ENCODE measurements around the gene MYOM3.

The MYOM3 gene

DNA sequence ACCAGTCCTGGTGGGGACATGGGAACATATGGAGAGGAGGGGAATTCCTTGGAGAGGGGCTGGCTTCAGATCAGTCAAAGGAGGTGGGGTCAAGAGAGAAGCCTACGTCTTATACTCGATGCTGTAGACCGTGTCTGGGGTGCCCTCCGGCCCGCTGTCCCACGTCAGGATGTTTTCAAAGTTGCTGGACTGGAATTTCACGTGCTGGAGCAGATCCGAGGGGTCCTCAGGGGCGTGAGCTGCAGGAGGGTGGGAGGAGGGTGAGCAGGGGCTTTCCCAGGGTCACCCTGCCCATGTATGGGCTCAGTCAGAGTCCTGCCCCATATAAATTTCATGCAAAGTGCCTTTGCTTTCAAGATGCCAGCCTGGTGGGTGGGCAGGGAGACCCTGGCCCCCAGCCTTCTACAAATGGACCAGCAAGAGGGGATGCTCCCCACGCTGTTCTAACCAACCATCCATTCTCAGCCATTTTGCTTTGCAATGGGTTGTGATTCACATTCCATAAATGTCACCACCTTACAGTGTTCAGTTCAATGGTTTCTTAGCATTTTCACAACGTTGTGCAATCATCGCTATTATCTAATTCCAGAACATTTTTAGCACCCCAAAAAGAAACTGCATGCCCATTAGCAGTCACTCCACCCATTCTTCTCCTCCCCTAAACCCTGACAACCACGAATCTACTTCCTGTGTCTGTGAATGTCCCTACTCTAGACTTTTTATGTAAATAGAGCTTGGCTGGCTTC lies 26.7 kb upstream of the MYOM3 start:
- no peak for DNase-seq (ENCODE audit: low read depth)

DNA sequence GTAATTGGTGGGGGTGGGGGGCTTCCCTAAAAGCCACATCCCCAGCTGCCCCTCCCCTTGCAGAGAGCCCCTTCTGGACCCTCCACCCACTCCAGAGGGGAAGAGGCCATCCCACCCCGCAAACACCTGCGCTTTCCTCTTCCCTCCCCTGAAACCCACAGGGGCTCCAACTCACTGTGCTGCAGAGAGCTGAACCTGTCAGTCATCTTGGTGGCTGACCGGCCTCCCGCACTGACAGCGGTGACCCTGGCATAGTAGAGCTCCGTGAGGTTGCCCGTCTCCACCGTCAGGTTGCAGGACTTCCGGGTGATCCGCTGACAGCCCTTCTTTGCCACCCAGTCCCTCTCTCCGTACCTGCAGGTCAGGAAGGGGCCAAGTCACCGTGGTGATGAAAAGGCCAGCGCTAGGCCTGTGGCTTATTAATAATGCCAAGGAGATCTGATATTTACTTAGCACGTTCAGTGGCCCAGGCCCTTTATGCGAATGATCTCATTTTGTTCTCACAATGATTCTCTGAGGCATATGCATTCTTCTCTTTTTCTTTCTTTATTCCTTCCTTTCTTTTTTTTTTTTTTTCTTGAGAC lies 25.1 kb upstream of the MYOM3 start:
- DNase-seq (ENCODE audit: low read depth), result no peak

DNA sequence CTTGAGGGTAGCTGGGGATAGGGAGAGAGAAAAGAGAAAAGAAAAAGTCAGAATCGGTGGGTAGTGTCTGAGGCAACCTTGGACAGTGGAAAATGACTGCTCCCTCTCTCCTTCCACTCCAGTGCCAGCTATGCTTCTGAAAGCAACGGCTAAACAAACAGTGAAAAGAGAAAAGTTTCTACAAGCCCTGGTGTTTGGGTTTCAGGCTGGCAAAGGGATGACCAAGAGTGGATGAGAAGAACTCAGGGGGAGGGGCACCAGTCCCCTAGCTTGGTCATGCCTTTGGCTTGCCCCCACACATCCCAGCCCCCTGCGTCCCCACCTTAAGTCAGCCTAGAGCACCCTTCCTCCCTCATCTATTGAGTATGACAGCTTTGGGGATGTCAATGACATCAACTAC lies 22.4 kb upstream of the MYOM3 start:
- DNase-seq (ENCODE audit: low read depth), result no peak

GRCh38 chr1:24133819-24134218 lies 21.9 kb upstream of the MYOM3 start:
- DNase-seq (ENCODE audit: low read depth), result no peak

DNA sequence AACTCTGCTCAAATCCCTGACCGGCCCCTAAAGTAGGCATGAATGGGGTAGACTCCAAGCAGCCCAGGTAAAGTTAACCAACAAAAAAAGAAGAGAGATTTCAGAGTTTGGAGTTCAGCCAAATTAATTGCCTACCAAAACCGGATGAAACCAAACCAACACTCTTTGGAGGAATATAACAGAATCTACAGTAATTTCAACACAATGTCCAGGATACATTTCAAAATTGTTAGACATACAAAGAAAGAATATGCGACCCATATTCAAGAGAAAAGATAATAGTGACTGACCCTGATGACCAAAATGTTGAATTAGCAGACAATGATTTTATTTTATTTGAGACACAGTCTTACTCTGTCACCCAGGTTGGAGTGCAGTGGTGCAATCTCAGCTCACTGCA lies 18.4 kb upstream of the MYOM3 start:
- DNase-seq (ENCODE audit: low read depth), result no peak

- no peak for DNase-seq (ENCODE audit: low read depth)
Measured at GRCh38 chr1:24127801-24128363, 15.9 kb upstream of the MYOM3 start.

- no peak for DNase-seq (ENCODE audit: low read depth)
Measured at GRCh38 chr1:24127134-24127800, 15.3 kb upstream of the MYOM3 start.

DNA sequence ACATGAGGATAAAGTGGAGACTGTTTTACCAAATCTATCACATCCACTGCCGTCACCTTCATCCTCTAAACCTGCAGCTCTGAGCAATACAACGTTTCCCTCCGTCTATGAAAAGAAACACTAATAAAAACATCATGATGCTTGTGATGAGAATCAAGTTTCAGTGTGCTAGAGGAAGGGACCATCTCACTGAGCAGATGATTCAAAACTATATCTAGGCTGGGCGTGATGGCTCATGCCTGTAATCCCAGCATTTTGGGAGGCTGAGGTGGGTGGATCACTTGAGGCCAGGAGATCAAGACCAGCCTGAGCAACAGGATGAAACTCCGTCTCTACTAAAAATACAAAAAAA lies 14.7 kb upstream of the MYOM3 start:
- no peak for DNase-seq (ENCODE audit: low read depth)

DNA sequence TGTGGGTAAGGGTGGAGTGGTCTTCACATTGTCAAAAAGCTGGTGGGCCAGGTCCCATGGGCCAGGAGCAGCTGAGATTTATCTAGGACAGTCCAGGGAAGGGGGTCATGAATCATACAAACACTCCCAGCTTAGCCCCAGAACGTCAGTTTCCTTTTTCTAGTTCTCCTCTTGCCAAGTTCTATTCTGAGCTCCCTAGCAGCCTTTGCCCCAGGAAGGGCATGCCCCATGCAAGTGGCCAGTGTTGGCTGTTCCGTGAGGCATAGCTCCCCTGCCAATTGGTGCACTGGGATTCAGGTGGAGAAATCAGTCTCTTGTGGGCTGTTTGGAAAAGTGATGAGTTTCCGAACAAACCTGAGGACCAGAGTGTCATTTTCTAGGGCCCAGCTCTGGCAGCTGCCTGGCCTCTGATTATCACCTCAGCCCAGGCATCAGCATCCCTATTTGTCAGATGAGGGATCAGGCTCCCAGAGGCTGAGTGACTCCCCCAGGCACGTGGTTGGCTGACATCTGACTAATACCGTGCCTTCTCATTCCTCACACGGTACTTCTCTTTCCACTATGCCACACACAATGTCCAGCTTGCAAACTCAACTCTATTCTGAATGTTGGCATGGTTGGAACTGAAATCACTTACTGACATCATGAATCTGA lies 14.2 kb upstream of the MYOM3 start:
- no peak for DNase-seq (ENCODE audit: low read depth)

- no peak for DNase-seq (ENCODE audit: low read depth)
Measured at GRCh38 chr1:24125456-24125855, 13.5 kb upstream of the MYOM3 start.

GRCh38 chr1:24124980-24125379 lies 13.0 kb upstream of the MYOM3 start:
- DNase-seq (ENCODE audit: low read depth), result no peak

- no peak for DNase-seq (ENCODE audit: low read depth)
Measured at GRCh38 chr1:24123611-24124010, 11.7 kb upstream of the MYOM3 start.

DNA sequence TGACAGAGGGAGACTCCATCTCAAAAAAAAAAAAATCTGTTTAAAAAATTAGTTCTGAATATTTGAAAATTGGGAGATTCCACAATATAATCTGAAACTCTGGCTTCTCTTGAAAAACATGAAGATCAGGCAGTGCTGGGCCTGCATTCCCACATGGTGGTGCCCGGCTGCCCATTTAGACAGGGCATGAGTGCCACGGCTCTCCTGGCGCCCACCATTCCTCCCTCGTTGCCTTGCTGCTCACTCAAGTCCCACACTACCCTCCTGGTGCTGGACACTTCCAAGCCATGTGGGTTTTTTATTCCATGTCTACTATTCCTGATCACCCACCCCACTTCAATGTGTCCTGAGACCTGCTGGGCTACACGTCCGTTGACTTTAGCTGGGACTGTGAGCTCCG lies 10.8 kb upstream of the MYOM3 start:
- no peak for DNase-seq (ENCODE audit: low read depth)

GRCh38 chr1:24121406-24121805 lies 9.5 kb upstream of the MYOM3 start:
- DNase-seq (ENCODE audit: low read depth), result no peak

- DNase-seq (ENCODE audit: low read depth), result no peak
Measured at GRCh38 chr1:24120965-24121364, 9.0 kb upstream of the MYOM3 start.

- DNase-seq (ENCODE audit: low read depth), result no peak
Measured at GRCh38 chr1:24119859-24120756, 8.2 kb upstream of the MYOM3 start.

GRCh38 chr1:24119489-24119858 lies 7.5 kb upstream of the MYOM3 start:
- DNase-seq (ENCODE audit: low read depth), result no peak

- no peak for DNase-seq (ENCODE audit: low read depth)
Measured at GRCh38 chr1:24118410-24119242, 6.7 kb upstream of the MYOM3 start.

- no peak for DNase-seq (ENCODE audit: low read depth)
Measured at GRCh38 chr1:24117722-24118409, 5.9 kb upstream of the MYOM3 start.

- no peak for DNase-seq (ENCODE audit: low read depth)
Measured at GRCh38 chr1:24117132-24117531, 5.2 kb upstream of the MYOM3 start.

Measured in stimulated activated CD8-positive, alpha-beta memory T cell treated with anti-CD3 and anti-CD28 coated beads, Interleukin-12 subunit alpha, Interleukin-12 subunit beta, amount 100 ng/mL, for 4 hours (primary cell).